NCI-H82 treated with DMSO at 0.1 percent for 48 hours (cell line): Measurements from ENCODE around the gene SLC51A.
"Not testable (repeated sequence)": the region's sequence is repeated elsewhere in the genome, so short reads cannot be mapped to it uniquely, and the experiment has no call there.

Experiments
- DNase-seq: peaks from one replicate; lab custom pipeline; 2025; ENCODE audit not compliant: unreplicated experiment; lab: John Stamatoyannopoulos, UW

The SLC51A gene

DNA sequence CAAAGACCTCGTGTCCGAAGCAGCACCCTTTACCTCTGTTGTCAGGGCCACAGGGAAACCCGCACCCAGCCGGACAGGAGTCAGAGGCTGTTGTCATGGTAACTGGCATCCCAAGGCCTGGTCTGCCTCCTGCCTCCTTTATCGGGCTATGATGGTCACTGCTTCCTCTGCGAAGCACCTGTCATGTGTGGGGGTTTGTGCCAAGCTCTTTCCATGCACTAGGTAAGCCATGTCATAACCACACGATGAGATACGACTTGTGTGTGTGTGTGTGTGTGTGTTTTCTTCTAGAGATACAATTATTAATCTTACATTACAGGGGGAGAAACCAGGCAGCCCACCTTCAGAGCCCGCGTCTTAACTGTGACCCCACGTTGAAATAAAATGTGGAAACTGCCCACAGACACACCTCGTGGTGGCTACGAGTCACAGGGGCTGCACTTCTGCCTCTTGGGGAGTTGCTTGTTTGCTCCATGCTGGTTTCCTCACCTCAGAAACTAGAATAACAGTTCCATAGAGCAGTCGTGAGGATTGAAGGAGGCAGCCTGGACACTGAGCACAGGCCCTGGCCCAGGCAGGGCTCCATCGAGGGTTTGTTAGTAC, 23.1 kb upstream of the SLC51A start:
- no peak for DNase-seq

DNA sequence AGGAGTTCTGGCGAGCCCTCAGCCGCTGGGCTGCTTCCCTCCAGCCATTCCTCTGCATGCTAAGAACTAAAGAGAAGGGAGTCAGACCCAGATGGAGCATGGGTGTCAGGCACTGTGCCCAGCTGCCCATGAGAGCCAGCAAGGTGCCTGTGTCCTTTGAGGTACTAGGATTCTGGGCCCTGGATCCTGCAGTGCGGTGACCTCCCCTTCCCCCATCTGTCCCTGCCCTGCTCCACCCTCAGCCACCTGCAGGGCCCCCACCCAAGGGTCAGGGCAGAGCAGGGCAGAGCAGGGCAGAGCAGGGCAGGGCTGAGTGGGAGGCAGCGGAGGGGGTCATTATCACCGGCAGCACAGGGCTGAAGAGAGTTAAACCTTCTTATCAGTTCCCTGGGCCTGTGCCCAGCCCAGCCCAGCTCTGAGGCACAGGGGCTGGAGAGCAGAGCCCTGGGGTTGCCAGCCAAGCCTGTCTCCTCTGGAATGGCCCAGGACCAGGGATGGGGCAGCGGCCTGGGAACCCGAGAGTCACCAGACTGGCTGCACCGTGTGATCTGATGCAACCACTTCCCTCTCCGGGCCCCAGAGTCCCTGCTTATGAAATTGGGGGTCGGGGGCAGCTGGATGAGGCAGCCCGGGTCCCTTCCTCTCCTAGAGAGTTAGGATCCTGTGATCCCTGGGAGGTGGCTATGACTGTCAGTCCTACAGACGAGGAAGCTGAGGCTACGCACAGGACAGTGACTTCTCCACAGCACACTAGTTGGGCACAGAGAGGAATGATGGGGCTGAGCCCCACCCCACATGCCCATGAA, 22.4 kb upstream of the SLC51A start:
- no peak for DNase-seq

GRCh38 chr3:196194542-196194915, 21.8 kb upstream of the SLC51A start:
- DNase-seq, result no peak

DNA sequence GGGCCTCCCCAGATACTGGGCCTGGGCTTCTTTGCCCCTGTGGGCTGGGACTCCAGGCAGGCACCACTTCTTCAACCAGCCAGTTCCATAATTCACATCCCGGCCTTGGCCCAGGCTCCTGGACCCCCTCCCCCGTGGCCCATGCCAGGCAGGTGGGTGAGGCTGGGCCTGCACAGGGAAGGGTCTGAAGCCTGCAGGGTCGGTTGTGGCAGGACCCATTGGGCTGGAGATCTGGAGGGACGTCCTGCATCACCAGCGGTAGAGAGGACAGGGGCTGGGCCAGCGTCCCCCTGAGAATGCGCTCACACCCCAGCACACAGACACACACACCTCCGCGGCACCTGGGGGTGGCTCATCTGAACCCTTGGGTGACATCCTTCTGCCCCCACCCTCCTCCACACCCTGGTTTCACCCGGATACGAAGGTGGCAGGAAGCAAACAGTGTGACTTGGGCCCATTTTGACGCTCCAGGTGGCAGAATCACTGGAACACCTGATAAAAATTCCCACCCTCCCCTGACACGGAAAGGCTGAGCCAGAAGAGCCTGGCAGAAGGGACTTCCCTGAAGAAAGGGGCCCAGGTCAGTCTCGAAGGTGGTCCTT, 20.6 kb upstream of the SLC51A start:
- no peak for DNase-seq

GRCh38 chr3:196197524-196197923, 18.8 kb upstream of the SLC51A start:
- no peak for DNase-seq

DNA sequence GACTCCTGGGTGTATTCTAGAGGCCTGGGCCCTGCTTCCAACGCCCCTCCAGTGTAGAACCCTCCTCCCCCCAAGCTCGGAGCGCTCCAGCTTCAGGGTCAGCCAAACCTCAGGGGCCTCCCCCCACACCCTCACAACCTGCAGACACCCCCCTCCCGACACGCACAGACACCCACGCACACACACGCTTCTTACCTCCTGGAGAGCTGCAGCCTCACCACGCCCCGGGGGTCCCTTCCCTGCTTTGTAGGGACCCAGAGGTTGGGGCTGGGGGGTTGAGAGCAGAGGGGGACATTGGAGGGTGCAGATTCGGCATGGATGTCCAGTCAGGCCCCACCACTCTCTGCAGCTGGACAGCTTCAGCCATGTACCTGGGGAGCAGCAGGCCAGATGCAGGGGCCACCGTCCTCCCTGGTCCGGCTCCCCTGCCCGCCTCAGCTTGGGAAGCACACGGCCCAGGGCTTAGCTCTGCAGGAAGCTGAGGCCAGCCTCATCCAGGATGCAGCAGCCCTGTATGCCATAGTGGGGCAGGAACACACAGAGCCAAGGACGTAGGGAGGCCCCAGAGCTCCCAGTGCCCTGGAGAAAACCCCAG, 18.2 kb upstream of the SLC51A start:
- no peak for DNase-seq

- DNase-seq, result no peak
These were observed 17.3 kb upstream of the SLC51A start for GRCh38 chr3:196198771-196199753.

- no peak for DNase-seq
These were observed 13.8 kb upstream of the SLC51A start for GRCh38 chr3:196202516-196202970.

DNA sequence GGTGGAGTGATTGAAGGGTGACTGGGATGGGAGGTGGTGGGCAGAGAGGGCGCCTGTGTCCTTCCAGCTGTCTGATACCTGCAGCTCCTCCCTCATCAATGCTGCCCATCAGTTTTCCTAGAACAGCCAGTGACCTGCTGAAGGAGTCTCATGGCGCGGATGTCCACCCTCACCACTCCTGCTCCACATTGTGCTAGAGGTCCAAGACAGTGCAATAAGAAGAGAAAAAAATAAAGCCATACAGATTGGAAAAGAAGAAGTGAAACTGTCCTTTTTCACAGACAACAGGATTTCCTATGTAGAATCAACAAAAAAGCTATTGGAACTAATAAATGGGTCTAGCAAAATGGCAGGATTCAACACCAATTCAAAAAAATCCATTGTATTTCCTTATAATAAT, 12.5 kb upstream of the SLC51A start:
- no peak for DNase-seq

DNA sequence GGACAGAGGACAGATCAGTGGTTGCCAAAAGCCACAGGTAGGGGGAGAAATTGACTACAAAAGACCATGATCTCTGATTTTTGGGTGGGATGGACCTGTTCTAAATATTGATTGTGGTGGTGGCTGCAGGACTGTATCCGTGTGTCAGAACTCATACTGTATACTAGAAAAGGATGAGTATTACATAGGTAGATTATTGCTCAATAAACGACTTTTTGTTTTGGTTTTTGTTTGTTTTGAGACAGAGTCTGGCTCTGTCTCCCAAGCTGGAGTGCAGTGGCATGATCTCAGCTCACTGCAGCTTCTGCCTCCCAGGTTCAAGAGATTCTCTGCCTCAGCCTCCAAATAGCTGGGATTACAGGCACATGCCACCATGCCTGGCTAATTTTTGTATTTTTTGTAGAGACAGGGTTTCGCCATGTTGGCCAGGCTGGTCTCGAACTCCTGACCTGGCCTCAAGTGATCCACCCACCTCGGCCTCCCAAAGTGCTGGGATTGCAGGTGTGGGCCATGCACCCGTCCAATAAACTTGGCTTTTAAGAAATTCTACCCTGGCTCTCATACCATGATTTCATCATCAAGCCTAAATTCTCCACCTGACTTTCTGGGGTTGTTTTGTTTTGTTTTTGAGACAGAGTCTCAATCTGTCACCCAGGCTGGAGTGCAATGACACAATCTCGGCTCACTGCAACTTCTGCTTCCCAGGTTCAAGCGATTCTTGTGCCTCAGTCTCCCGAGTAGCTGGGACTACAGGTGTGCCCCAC, 10.7 kb upstream of the SLC51A start:
- DNase-seq, result not testable (repeated sequence)

DNA sequence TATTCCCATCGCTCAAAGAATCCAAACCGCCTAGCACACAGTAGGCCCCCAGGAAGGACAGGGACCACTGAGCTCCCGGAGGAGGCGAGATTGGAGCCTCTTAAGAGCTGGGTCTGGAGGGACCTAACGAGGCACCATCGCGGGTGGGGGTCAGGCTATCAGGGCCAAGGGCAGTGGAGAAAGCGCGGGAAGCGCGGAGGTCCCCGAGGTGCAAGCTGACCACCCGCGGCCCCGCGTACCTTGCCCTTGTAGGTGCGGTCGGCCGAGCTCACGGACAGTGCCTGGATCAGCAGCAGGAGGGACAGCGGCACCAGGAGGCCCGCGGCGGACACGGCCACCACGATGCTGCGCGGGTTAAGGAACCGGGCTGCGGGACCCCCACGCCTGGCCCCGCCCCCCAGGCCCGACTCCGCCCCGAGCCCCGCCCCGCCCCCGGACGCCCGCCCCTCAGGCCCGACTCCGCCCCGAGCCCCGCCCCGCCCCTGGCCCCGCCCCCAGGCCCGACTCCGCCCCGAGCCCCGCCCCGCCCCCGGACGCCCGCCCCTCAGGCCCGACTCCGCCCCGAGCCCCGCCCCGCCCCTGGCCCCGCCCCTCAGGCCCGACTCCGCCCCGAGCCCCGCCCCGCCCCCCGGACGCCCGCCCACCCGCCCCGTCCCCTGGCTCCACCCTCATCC, 9.0 kb upstream of the SLC51A start:
- no peak for DNase-seq

GRCh38 chr3:196207833-196208607, 8.3 kb upstream of the SLC51A start:
- DNase-seq, result no peak

DNA sequence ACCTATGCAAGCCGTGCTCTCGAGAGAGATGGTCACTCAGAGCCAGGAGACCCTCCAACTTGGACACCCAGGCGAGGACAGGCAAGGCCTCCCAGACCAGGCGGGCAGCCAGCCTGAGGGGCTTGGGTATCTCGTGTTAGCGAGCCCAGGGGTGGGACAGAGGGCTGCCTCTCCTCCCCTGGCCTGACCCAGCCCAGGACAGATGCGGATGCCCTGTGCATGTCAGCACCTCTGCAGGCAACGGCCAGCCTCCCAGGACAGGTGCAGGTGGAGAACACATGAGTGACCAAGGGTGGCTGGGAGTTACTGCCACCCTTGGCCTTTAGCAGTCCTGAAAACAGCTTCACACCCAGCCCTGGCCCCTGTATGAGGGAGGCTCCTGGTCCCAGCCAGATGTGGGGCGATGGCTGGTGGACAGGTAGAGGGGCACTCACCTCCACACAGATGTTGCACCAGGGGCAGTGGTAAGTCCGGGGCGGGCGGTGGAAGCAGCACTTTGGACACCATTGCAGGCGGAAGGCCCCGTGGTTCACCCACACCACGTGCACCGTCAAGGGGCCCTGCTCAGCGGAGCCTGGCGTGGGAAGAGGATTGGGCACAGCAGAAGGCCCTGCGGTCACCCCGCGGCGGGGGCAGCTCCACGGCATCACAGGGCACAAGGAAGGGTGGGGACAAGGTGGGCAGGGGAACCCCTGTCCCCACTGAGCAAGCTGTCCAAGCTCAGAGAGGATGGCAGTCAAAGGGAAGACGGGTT, 7.2 kb upstream of the SLC51A start:
- DNase-seq, result no peak

DNA sequence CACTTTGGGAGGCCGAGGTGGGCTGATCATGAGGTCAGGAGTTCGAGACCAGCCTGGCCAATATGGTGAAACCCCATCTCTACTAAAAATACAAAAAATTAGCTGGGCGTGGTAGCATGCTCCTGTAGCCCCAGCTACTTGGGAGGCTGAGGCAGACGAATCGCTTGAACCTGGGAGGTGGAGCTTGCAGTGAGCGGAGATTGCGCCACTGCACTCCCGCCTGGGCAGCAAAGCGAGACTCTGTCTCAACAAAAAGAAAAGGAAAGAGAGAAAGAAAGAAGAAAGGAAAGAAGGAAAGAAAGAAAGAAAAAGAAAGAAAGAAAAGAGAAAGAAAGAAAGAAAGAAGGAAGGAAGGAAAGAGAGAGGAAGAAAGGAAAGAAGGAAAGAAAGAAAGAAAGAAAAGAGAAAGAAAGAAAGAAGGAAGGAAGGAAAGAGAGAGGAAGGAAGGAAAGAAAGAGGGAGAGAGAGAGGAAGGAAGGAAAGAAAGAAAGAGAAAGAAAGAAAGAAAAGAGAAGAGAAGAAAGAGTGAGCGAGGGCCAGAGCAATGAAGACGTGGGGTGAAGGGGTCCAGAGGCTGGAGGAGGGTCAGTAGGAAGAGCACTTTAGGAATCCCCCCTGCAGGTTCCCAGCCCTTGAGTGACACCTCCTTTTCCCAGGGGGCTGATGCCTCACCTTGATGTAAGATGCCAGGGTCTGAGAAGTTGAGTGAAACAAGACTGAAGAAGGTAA, 6.2 kb upstream of the SLC51A start:
- not testable (repeated sequence) for DNase-seq

DNA sequence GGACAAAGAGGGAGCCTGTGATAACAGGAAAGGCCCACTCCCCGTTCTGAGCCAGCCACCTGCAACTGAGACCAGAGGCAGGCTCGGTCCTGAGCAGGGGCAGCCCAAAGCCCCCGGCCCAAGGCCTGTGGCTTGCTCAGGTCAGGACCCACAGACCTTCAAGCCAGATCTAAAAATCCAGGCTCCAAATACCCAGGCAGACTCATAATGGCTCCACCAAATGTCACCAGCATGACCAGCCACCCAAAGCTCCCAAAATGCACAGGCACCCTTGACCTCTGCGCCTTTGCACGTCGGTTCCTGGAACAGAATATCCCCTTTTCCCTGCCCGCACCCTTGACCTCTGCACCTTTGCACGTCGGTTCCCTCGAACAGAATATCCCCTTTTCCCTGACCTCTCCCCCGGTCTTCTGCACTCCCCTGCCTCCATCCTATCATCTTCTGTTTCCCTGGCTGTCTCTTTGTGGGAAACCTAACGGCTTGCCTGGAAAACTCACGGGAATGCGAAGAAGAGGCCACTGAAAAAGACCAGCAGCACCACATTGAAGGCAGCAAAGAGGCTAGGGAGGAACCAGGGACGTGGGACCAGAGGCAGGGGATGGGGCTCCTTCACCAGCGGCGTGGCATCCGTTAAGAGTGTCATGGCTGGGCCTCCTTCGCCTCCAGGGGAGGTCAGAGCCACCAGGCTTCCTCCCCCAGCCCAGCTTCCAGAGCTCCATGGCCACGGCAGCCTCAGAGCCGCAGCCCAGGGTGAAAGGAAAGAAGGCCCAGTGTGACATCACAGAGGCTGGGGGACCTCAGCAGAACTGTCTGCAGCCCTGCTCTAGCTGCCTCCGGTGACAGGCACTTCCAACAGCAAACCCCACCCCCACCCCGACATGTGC, 5.4 kb upstream of the SLC51A start, which contains the start of gene ZDHHC19:
Gene ZDHHC19, minus strand, starts transcription at position 728 of the 884 bp plus-strand sequence. Its CDS starts 85 bp downstream, at position 643.
- no peak for DNase-seq

DNA sequence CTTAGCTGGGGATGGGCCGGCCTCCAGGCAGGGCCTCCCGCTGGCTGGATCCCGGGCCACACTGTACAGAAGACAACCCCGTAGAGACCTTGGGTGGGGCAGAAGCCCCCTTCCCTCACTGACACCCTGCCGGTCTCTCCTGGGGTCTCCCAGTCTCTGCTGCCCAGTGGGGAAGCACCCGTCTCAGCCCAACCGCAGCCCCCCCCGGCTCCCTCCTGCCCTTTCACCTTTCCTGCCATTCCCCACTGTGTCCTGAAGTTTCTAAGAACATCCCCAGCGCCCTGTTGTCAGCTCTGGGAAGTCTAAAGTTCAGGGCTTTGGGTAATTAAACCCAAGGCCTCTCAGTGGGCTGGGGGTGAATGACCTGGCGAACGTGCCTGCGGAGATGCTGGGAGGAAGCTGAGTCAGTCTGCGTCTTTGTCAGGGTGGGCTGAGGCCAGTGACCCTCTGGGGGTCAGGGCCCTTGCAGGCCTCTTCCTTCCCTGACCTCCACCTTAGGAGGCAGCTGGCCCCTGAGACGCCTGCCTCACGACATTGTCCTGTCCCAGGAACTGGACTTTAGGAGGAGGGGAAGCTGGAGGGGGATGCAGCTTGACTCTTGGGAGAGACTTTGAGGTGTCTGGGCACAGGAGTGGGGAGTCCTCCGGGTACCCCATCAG, 1.4 kb upstream of the SLC51A start:
- DNase-seq, result no peak
